Activated CD4-positive, alpha-beta T cell treated with anti-CD3 and anti-CD28 coated beads, Interleukin-2, amount 50 U/mL, for 4 hours (primary cell): ENCODE results near the gene LCN6.
"Not testable (repeated sequence)": the region's sequence is repeated elsewhere in the genome, so short reads cannot be mapped to it uniquely, and the experiment has no call there.

ENCODE experiments used
- DNase-seq, 2 experiments: peaks; one replicate each; pipeline ENCODE4 v3.0.0-alpha.2; 2020

LCN6 gene

GRCh38 chr9:136705564-136705963, 42.8 kb downstream of the LCN6 start:
- no peak for DNase-seq

- DNase-seq = not testable (repeated sequence)
Measured at GRCh38 chr9:136704741-136705140, 43.6 kb downstream of the LCN6 start.

- DNase-seq = no peak
Measured at GRCh38 chr9:136703276-136703860, 45.0 kb downstream of the LCN6 start.

GRCh38 chr9:136701668-136702053, 46.7 kb downstream of the LCN6 start:
- no peak for DNase-seq

- peak; percentile 36 to 43 for DNase-seq
Measured at GRCh38 chr9:136700959-136701667, 47.2 kb downstream of the LCN6 start.

- DNase-seq = no peak
Measured at GRCh38 chr9:136700304-136700703, 48.0 kb downstream of the LCN6 start.

- DNase-seq = no peak
Measured at GRCh38 chr9:136698635-136699246, 49.6 kb downstream of the LCN6 start.

GRCh38 chr9:136697821-136698526, 50.4 kb downstream of the LCN6 start:
- DNase-seq = no peak

- DNase-seq = no peak
Measured at GRCh38 chr9:136697146-136697820, 51.0 kb downstream of the LCN6 start.

- no peak for DNase-seq
Measured at GRCh38 chr9:136696502-136696901, 51.8 kb downstream of the LCN6 start.

- DNase-seq = no peak
Measured at GRCh38 chr9:136695955-136696354, 52.4 kb downstream of the LCN6 start.

- no peak for DNase-seq
Measured at GRCh38 chr9:136695435-136695895, 52.9 kb downstream of the LCN6 start.

- no peak for DNase-seq
Measured at GRCh38 chr9:136694872-136695247, 53.5 kb downstream of the LCN6 start.

- no peak for DNase-seq
Measured at GRCh38 chr9:136694163-136694871, 54.0 kb downstream of the LCN6 start.
